Thyroid gland (tissue), 4 donors: ENCODE measurements around the gene FAM180A.

Experiments
- CTCF ChIP-seq, 6 experiments: fragments of 200-600 bp in 3 of 6; fragments of 450-650 bp in 3 of 6; sonication (generic) in 3 of 6; IDR thresholded peaks; one replicate each; pipeline ENCODE4 v1.5.1; 2016 to 2019; ENCODE audit warnings: antibody characterized with exemption in 6 of 6, mild to moderate bottlenecking in 2 of 6, inconsistent platforms in 1 of 6, moderate library complexity in 1 of 6
- POLR2A ChIP-seq, 2 donors: fragments of 450-650 bp; IDR thresholded peaks; one replicate each; pipeline ENCODE4 v1.6.1; 2017; ENCODE audit warnings: antibody characterized with exemption in 2 of 2, mild to moderate bottlenecking in 2 of 2, moderate library complexity in 1 of 2

- TF ChIP-seq POLR2A (IDR thresholded peaks at IDR 0.05) (no peak), CTCF (IDR thresholded peaks at IDR 0.05) (no peak)
Observed at GRCh38 chr7:135692055-135692454, 56.6 kb downstream of the FAM180A start.
